Transverse colon (tissue), 4 donors: ENCODE measurements around the gene CCSER2. TPM values are rescaled to one million over a fixed set of nuclear protein-coding genes. Genes with fewer than 3 reads are reported as not detected.

Experiments used
- DNase-seq: peaks from one replicate; pipeline ENCODE4 v3.0.0-alpha.2; 2019
- H3K27ac ChIP-seq, 4 donors: fragments of 200-600 bp; sonication (generic); 2 replicates each; pipeline ENCODE4 v1.5.1; 2016 to 2018; ENCODE audit warnings: inconsistent platforms in 4 of 4
- H3K27me3 ChIP-seq: fragments of 200-600 bp; sonication (generic); 2 replicates; pipeline ENCODE4 v1.5.1; 2017; ENCODE audit warnings: inconsistent platforms
- H3K36me3 ChIP-seq, 4 donors: fragments of 200-600 bp; sonication (generic); 2 replicates each; pipeline ENCODE4 v1.5.1; 2017 to 2019; ENCODE audit warnings: inconsistent platforms in 4 of 4
- H3K4me1 ChIP-seq, 4 donors: fragments of 200-600 bp; sonication (generic); 2 replicates each; pipeline ENCODE4 v1.5.1; 2017 to 2020; ENCODE audit warnings: inconsistent platforms in 4 of 4
- H3K4me3 ChIP-seq, 4 donors: fragments of 200-600 bp; sonication (generic); 1 replicate in 1 of 4; 2 replicates in 3 of 4; pipeline versions ENCODE4 v1.5.1 to v1.6.1; 2017 to 2019; ENCODE audit warnings: inconsistent platforms in 4 of 4
- H3K9me3 ChIP-seq, 2 donors: fragments of 200-600 bp; sonication (generic); 2 replicates each; pipeline ENCODE4 v1.5.1; 2017 to 2019; ENCODE audit warnings: inconsistent platforms in 2 of 2
- CTCF ChIP-seq, 5 experiments: fragments of 200-600 bp in 3 of 5; fragments of 450-650 bp in 2 of 5; sonication (generic) in 3 of 5; IDR thresholded peaks; 1 replicate in 2 of 5; 2 replicates in 3 of 5; pipeline ENCODE4 v1.5.1; 2016 to 2017; ENCODE audit warnings: antibody characterized with exemption in 5 of 5, inconsistent platforms in 3 of 5, mild to moderate bottlenecking in 2 of 5, moderate library complexity in 1 of 5
- EP300 ChIP-seq: sonication (generic); formaldehyde crosslinking; IDR thresholded peaks from one replicate; pipeline ENCODE4 v1.6.1; 2017; ENCODE audit warnings: antibody characterized with exemption, low read depth
- POLR2A ChIP-seq: fragments of 450-650 bp; IDR thresholded peaks from one replicate; pipeline ENCODE4 v1.6.1; 2016; ENCODE audit warnings: antibody characterized with exemption, mild to moderate bottlenecking, moderate library complexity
- POLR2AphosphoS5 ChIP-seq, 3 donors: sonication (generic); formaldehyde crosslinking; IDR thresholded peaks; one replicate each; pipeline ENCODE4 v1.6.1; 2016; ENCODE audit warnings: antibody characterized with exemption in 3 of 3
- WGBS, 2 donors: methylation state at CpG; one replicate each; pipeline ENCODE4 v1.1.5; 2018; ENCODE audit warnings: low coverage in 1 of 2; 5-methylcytosine and 5-hydroxymethylcytosine counted together
- in situ Hi-C, 4 donors: fragments of 200-750 bp; cut with MboI; loops; one replicate each; pipeline versions ENCODE4 v1.15.0 to v1.15.1; 2017; ENCODE audit warnings: low sequenced_read_pairs in 3 of 4, low pct_ligation_motif_present in 1 of 4, low pct_unique_long_range_greater_than_20kb in 1 of 4
- intact Hi-C: fragments of 100-400 bp; cut with DNase I; formaldehyde crosslinking; loops from one replicate; pipeline ENCODE4 v1.15.1; 2023; ENCODE audit warnings: low total_unique reads
- total RNA-seq, 4 donors: library from RNA; depleted of rRNA; stranded (reverse); fragments of >200 nt; gene quantifications; one replicate each; pipeline ENCODE4 v1.1.0, GENCODE V29; 2016

The CCSER2 gene
- total RNA-seq, 4 donors from 2014 or later, result 20.9 to 45.6 (median 33.7) TPM

GRCh38 chr10:84521013-84521412 is 192.6 kb downstream of the CCSER2 start:
- Histone ChIP-seq H3K4me1 (peaks cover 0 to 6% (median 2%) of the 10 kb centered on the region in 4 donors), H3K27me3 (no peaks in the 10 kb centered on the region), H3K27ac (no peak overlapping the region), H3K4me3 (no peak overlapping the region), H3K36me3 (no peaks in the 10 kb centered on the region), H3K9me3 (no peaks in the 10 kb centered on the region)
- no peak for TF ChIP-seq EP300
- TF ChIP-seq POLR2A, result no peak
- TF ChIP-seq CTCF (IDR thresholded peaks at IDR 0.05), result no peak
- TF ChIP-seq POLR2AphosphoS5 (IDR thresholded peaks at IDR 0.05), result no peak
- in situ Hi-C loops (no loop called here), intact Hi-C loops (no loop called here)
- WGBS, 2 donors, result 85 to 88% methylated on average over 8 of the region's 8 CpGs
- no peak for DNase-seq

DNA sequence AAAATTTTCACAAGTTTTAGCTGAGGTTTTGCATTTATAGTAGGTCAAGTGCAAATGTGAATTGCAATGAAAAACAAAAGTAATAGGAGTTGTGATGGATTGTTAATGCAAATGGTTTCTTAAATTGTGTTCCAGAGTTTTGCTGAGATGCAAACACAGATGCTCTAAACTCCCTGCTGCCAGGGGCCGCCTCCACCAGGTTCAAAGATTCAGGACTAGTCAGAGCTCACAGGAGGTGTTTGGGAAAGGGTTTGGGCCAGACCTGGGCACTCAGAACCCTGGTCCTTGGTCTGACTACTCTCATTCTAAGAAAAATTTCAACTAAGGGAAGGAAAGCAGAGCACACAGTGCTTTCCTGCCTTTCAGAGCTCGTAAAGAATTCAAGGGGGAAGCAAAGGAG is 193.1 kb downstream of the CCSER2 start:
- Histone ChIP-seq H3K4me1 (peaks cover 0 to 6% (median 2%) of the 10 kb centered on the region in 4 donors), H3K27me3 (no peaks in the 10 kb centered on the region), H3K9me3 (no peaks in the 10 kb centered on the region), H3K36me3 (no peaks in the 10 kb centered on the region), H3K27ac (no peak overlapping the region), H3K4me3 (no peak overlapping the region)
- intact Hi-C loops, result no loop called here
- TF ChIP-seq POLR2A, result no peak
- no peak for TF ChIP-seq CTCF (IDR thresholded peaks at IDR 0.05)
- no peak for TF ChIP-seq POLR2AphosphoS5 (IDR thresholded peaks at IDR 0.05)
- no peak for TF ChIP-seq EP300
- in situ Hi-C loops, result no loop called here
- no peak for DNase-seq
- 80 to 82% methylated on average over 1 to 2 of the region's 2 CpGs for WGBS, 2 donors

DNA sequence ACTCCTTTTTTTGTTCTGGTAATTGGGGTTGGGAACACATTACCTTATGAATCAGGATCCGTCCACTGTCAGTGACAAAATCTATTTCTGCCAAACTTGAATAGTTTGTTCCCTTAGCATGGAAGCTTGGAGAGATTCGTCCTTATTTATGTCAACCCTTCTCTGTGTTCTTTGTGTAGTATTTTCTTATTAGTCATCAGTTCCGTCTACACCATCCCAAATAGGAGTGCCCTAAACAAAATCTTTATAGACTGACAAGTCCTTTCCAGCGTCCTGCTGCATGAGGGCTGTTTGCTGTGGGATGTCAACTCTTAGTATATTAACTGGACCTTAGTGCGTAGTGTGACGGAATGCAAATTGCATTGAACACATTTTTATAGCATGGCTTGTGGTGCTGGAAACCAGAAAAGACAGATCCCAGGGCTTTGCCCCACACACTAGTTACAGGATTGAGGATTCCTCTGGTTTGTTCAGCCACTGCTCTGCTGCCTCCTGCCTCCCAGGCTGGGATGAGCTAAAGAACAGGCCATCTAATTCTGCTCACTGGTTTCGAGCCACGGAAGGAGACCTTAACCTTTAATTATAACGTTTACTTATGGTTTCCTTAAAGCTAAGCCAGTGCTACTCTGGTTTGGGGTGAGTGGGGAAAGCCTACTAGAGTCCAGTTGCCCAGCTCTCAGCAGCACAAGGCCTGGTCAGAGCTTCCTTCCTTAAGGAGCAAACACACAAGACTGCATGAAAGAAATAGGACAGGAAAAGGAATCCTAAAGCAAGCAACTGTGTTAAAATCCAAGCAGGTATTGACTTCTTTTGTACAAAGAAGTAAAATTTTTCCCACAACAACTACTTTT is 194.4 kb downstream of the CCSER2 start:
- no peak for DNase-seq
- no peaks in the 10 kb centered on the region for H3K27me3 ChIP-seq
- peaks cover 0 to 6% (median 2%) of the 10 kb centered on the region in 4 donors for H3K4me1 ChIP-seq
- in situ Hi-C loops (no loop called here), intact Hi-C loops (no loop called here)
- TF ChIP-seq CTCF (IDR thresholded peaks at IDR 0.05) (no peak), POLR2AphosphoS5 (IDR thresholded peaks at IDR 0.05) (no peak), EP300 (no peak), POLR2A (no peak)
- no peak overlapping the region for H3K27ac ChIP-seq
- H3K9me3 ChIP-seq, result no peaks in the 10 kb centered on the region
- H3K4me3 ChIP-seq, result no peak overlapping the region
- WGBS, 2 donors, result 48 to 70% methylated on average over 9 of the region's 9 CpGs
- H3K36me3 ChIP-seq, result no peaks in the 10 kb centered on the region

- DNase-seq, result no peak
- Histone ChIP-seq H3K27ac (no peak overlapping the region), H3K4me3 (no peak overlapping the region), H3K36me3 (no peaks in the 10 kb centered on the region), H3K9me3 (no peaks in the 10 kb centered on the region), H3K4me1 (peaks cover 0 to 6% (median 2%) of the 10 kb centered on the region in 4 donors), H3K27me3 (no peaks in the 10 kb centered on the region)
- intact Hi-C loops (no loop called here), in situ Hi-C loops (no loop called here)
- WGBS, 2 donors, result 16 to 28% methylated on average over 4 to 5 of the region's 5 CpGs
- TF ChIP-seq POLR2A (no peak), POLR2AphosphoS5 (IDR thresholded peaks at IDR 0.05) (no peak), EP300 (no peak), CTCF (IDR thresholded peaks at IDR 0.05) (no peak)
Observed at GRCh38 chr10:84523526-84523925, 195.1 kb downstream of the CCSER2 start.
